Endothelial cell of umbilical vein (primary cell): Measurements from ENCODE around the gene ARHGEF16. TPM values are rescaled to one million over a fixed set of nuclear protein-coding genes. Genes with fewer than 3 reads are reported as not detected.

Experiments used
- BruUV-seq: library from RNA; stranded (reverse); fragments of 400-500 nt; replicated peaks from 2 replicates; lab custom pipeline; 2021; lab: Mats Ljungman, UMichigan
- CTCF ChIA-PET: fragments of 300-600, 350-600 bp; sonication (Branson Sonifier 250); formaldehyde crosslinking; loops from one replicate; lab custom pipeline; 2021; ENCODE audit warnings: antibody characterized with exemption, inconsistent platforms; lab: Charles Lee
- POLR2A ChIA-PET: fragments of 300-600, 350-600 bp; sonication (Branson Sonifier 250); formaldehyde crosslinking; loops from one replicate; lab custom pipeline; 2021; ENCODE audit warnings: antibody characterized with exemption, inconsistent platforms; lab: Charles Lee
- DNase-seq: peaks from one replicate; pipeline ENCODE4 v3.0.0-alpha.2; 2011; ENCODE audit warnings: low read depth, low spot score
- FAIRE-seq: peaks from 2 replicates; lab custom pipeline; 2011; peaks lifted over from hg19 to GRCh38; lab: Jason Lieb, UNC
- H2AFZ ChIP-seq: 2 replicates; pipeline ENCODE4 v1.6.0; 2012; ENCODE audit warnings: low read depth, low read length, control low read depth, inconsistent platforms
- H3K27ac ChIP-seq: 2 replicates; pipeline ENCODE4 v1.5.1; 2011; ENCODE audit warnings: low read depth, mild to moderate bottlenecking, control low read depth, low read length, moderate library complexity; ENCODE audit not compliant: insufficient read depth
- H3K27me3 ChIP-seq, 2 experiments: 2 replicates each; pipeline versions ENCODE4 v1.6.0 to v1.6.1; 2011; ENCODE audit warnings: low read length in 2 of 2, mixed read lengths in 1 of 2; ENCODE audit not compliant: control insufficient read depth in 2 of 2, insufficient read depth in 2 of 2
- H3K36me3 ChIP-seq, 2 experiments: 2 replicates in 1 of 2; 3 replicates in 1 of 2; pipeline ENCODE4 v1.5.1; 2011; ENCODE audit warnings: low read length in 2 of 2, mild to moderate bottlenecking in 1 of 2, moderate library complexity in 1 of 2; ENCODE audit not compliant: control insufficient read depth in 2 of 2, insufficient read depth in 2 of 2; ENCODE audit errors: extremely low read depth in 1 of 2
- H3K4me1 ChIP-seq: 3 replicates; pipeline ENCODE4 v1.5.1; 2011; ENCODE audit warnings: mild to moderate bottlenecking, low read length; ENCODE audit not compliant: control insufficient read depth, insufficient read depth; ENCODE audit errors: extremely low read depth
- H3K4me2 ChIP-seq: 2 replicates; pipeline ENCODE4 v1.6.1; 2011; ENCODE audit warnings: low read length, control low read depth, mixed read lengths; ENCODE audit not compliant: insufficient read depth
- H3K4me3 ChIP-seq, 3 experiments: fragments of 200-600 bp in 1 of 3; sonication (generic), shearing (Covaris generic) in 1 of 3; replicated peaks in 1 of 3; 2 replicates each; pipeline ENCODE4 v1.5.1; 2011 to 2016; ENCODE audit warnings: control low read depth in 3 of 3, low read length in 3 of 3, mild to moderate bottlenecking in 2 of 3, inconsistent platforms in 1 of 3, low read depth in 1 of 3, moderate library complexity in 1 of 3; ENCODE audit not compliant: insufficient read depth in 1 of 3
- H3K79me2 ChIP-seq: 2 replicates; pipeline ENCODE4 v1.6.0; 2012; ENCODE audit warnings: low read length, inconsistent platforms; ENCODE audit not compliant: control insufficient read depth, insufficient read depth
- H3K9ac ChIP-seq: replicated peaks from 2 replicates; pipeline ENCODE3; 2011; ENCODE audit warnings: low read length, control low read depth; ENCODE audit not compliant: insufficient read depth; ENCODE audit errors: extremely low read depth
- H3K9me1 ChIP-seq: replicated peaks from 3 replicates; pipeline ENCODE4 v1.6.0; 2011; ENCODE audit warnings: mild to moderate bottlenecking, low read length; ENCODE audit not compliant: control insufficient read depth, insufficient read depth; ENCODE audit errors: extremely low read depth
- H3K9me3 ChIP-seq: replicated peaks from 2 replicates; pipeline ENCODE4 v1.5.1; 2012; ENCODE audit warnings: low read length, inconsistent platforms; ENCODE audit not compliant: control insufficient read depth, insufficient read depth
- H4K20me1 ChIP-seq: replicated peaks from 2 replicates; pipeline ENCODE3; 2011; ENCODE audit warnings: mild to moderate bottlenecking, low read length; ENCODE audit not compliant: control insufficient read depth, insufficient read depth; ENCODE audit errors: extremely low read depth
- EZH2 ChIP-seq: IDR thresholded peaks from 2 replicates; pipeline ENCODE4 v1.6.1; 2012; ENCODE audit warnings: borderline replicate concordance, low read depth, mild to moderate bottlenecking, moderate library complexity, low read length, inconsistent platforms; ENCODE audit not compliant: severe bottlenecking
- FOS ChIP-seq: IDR thresholded peaks from 2 replicates; pipeline ENCODE4 v1.6.1; 2011; ENCODE audit warnings: mild to moderate bottlenecking, low read length, moderate library complexity, borderline replicate concordance; ENCODE audit not compliant: insufficient read depth
- GATA2 ChIP-seq: IDR thresholded peaks from 2 replicates; pipeline ENCODE4 v1.7.0; 2011; ENCODE audit warnings: low read depth, mild to moderate bottlenecking, moderate library complexity, mixed read lengths, low read length; ENCODE audit not compliant: insufficient read length, insufficient read depth
- JUN ChIP-seq: IDR thresholded peaks from 2 replicates; pipeline ENCODE4 v1.6.1; 2011; ENCODE audit warnings: borderline replicate concordance, low read depth; ENCODE audit not compliant: insufficient read length, insufficient read depth
- MYC ChIP-seq: IDR thresholded peaks from one replicate; pipeline ENCODE4 v1.6.1; 2011; ENCODE audit warnings: mild to moderate bottlenecking, low read depth, low read length
- POLR2A ChIP-seq: IDR thresholded peaks from 2 replicates; pipeline ENCODE4 v1.6.1; 2012; ENCODE audit warnings: low read depth, mild to moderate bottlenecking, control low read depth, low read length
- POLR2AphosphoS5 ChIP-seq: IDR thresholded peaks from 2 replicates; pipeline ENCODE4 v1.6.1; 2012; ENCODE audit warnings: low read depth, mild to moderate bottlenecking, control low read depth, low read length, moderate library complexity; ENCODE audit not compliant: insufficient read depth
- dilution Hi-C: fragments of 300-500 bp; cut with MboI; formaldehyde crosslinking; loops from one replicate; pipeline ENCODE4 v1.15.0; 2019; ENCODE audit warnings: low sequenced_read_pairs; ENCODE audit not compliant: extremely low pct_ligation_motif_present
- intact Hi-C: fragments of 100-400 bp; cut with micrococcal nuclease; formaldehyde crosslinking; loops from one replicate; pipeline ENCODE4 v1.10.0; 2022
- polyA plus RNA-seq, 4 experiments: library from polyadenylated mRNA; depleted of rRNA in 3 of 4; stranded (reverse) in 3 of 4; unstranded in 1 of 4; fragments of >200 nt; gene quantifications; 2 replicates each; pipeline versions ENCODE4 v1.2.1 to v1.2.3, GENCODE V29; 2011 to 2012; ENCODE audit warnings: missing spikeins in 1 of 4
- total RNA-seq: library from RNA; stranded (reverse); gene quantifications from 2 replicates; pipeline ENCODE4 v1.2.3, GENCODE V29; 2021
- TF ChIP-seq, protein P1 (sequence below), 2 donors: IDR thresholded peaks; 1 replicate in 1 of 2; 2 replicates in 1 of 2; pipeline ENCODE4 v1.5.1; 2011; ENCODE audit warnings: low read length in 2 of 2, mild to moderate bottlenecking in 2 of 2, moderate library complexity in 2 of 2, control low read depth in 1 of 2, inconsistent platforms in 1 of 2, low read depth in 1 of 2; ENCODE audit not compliant: insufficient read depth in 1 of 2; ENCODE audit errors: extremely low read depth in 1 of 2
- TF ChIP-seq, protein P2 (sequence below): IDR thresholded peaks from 2 replicates; pipeline ENCODE4 v1.6.1; 2011; ENCODE audit not compliant: insufficient read depth, insufficient read length

Gene ARHGEF16
- total and polyA plus RNA-seq, 2 donors (not counting 3 experiments of a cell fraction or from before 2014, with no cell fraction given): 0.52 to 1.3 TPM

DNA sequence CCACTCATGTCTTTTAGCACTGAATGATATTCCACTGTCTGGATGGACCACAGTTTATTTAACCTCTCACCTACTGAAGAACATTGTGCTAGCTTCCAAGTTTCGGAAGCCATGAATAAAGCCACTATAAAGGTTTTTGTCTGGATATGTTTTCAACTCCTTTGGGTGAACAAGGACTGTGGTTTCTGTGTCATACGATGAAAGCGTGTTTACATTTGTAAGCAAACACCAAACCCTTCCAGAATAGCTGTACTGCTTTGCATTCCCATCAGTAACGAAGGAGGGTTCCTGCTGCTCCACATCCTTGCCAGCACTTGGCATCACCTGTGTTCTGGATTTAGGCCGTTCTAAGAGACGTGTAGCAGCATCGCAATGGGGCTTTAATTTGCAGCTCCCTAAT is 10.7 kb upstream of the ARHGEF16 start:
- no peak for FAIRE-seq
- H3K9me3 ChIP-seq: no peaks in the 10 kb centered on the region
- dilution Hi-C loops: no loop called here

More for the DNA sequence above, 10.7 kb upstream of the ARHGEF16 start:
- no peaks in the 10 kb centered on the region for H3K4me1 ChIP-seq
- H3K79me2 ChIP-seq: no peaks in the 10 kb centered on the region
- peaks cover 2% of the 10 kb centered on the region in 2 experiments for H3K27me3 ChIP-seq
- H3K4me3 ChIP-seq: no peak overlapping the region
- ChIA-PET CTCF (interaction anchor here (1.7 kb wide), 1 partner anchor 9 kb away, joined by 8 read pairs; no protein-coding TSS in a partner anchor), POLR2A (no interaction called here)
- no peaks in the 10 kb centered on the region for H3K9me1 ChIP-seq
- no peaks in the 10 kb centered on the region for H4K20me1 ChIP-seq
- TF ChIP-seq POLR2AphosphoS5: no peak
- no peak for TF ChIP-seq EZH2
- TF ChIP-seq GATA2: no peak
- TF ChIP-seq, protein P1, sequence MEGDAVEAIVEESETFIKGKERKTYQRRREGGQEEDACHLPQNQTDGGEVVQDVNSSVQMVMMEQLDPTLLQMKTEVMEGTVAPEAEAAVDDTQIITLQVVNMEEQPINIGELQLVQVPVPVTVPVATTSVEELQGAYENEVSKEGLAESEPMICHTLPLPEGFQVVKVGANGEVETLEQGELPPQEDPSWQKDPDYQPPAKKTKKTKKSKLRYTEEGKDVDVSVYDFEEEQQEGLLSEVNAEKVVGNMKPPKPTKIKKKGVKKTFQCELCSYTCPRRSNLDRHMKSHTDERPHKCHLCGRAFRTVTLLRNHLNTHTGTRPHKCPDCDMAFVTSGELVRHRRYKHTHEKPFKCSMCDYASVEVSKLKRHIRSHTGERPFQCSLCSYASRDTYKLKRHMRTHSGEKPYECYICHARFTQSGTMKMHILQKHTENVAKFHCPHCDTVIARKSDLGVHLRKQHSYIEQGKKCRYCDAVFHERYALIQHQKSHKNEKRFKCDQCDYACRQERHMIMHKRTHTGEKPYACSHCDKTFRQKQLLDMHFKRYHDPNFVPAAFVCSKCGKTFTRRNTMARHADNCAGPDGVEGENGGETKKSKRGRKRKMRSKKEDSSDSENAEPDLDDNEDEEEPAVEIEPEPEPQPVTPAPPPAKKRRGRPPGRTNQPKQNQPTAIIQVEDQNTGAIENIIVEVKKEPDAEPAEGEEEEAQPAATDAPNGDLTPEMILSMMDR (IDR thresholded peaks at IDR 0.05; ENCODE audit: extremely low read depth in 1 of 2, insufficient read depth in 1 of 2, low read depth in 1 of 2, low read length in 2 of 2): no peak
- TF ChIP-seq, protein P2, sequence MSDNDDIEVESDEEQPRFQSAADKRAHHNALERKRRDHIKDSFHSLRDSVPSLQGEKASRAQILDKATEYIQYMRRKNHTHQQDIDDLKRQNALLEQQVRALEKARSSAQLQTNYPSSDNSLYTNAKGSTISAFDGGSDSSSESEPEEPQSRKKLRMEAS: no peak
- no peak for TF ChIP-seq MYC
- no peak for TF ChIP-seq POLR2A
- no peak for TF ChIP-seq FOS
- TF ChIP-seq JUN: no peak
- H2AFZ ChIP-seq: no peak overlapping the region
- intact Hi-C loops: no loop called here
- H3K9ac ChIP-seq: no peak overlapping the region
- no peaks in the 10 kb centered on the region for H3K36me3 ChIP-seq
- no peak overlapping the region for H3K4me2 ChIP-seq
- no peak for DNase-seq
- no peak overlapping the region for H3K27ac ChIP-seq
- no TSS peak for BruUV-seq
